SH-SY5Y (cell line): ENCODE data around the gene EIPR1.

Source experiments
- GATA2 ChIP-seq: IDR thresholded peaks from 2 replicates; pipeline ENCODE4 v1.6.1; 2011; ENCODE audit warnings: mild to moderate bottlenecking, low read depth, low read length
- GATA3 ChIP-seq: IDR thresholded peaks from 2 replicates; pipeline ENCODE4 v1.6.1; 2011; ENCODE audit warnings: low read depth, mild to moderate bottlenecking, low read length, moderate library complexity

GRCh38 chr2:3277050-3277747, 100.4 kb downstream of the EIPR1 start:
- no peak for TF ChIP-seq GATA2
- no peak for TF ChIP-seq GATA3
